SU-DHL-6 (cell line): Measurements from ENCODE around the gene FNIP2.
A peak's percentile ranks its signal among the peaks of the same experiment; 100 is the strongest.

ENCODE experiments used
- H2AFZ ChIP-seq: fragments of 200-600 bp; sonication (generic); 2 replicates; pipeline ENCODE4 v1.6.1; 2014; ENCODE audit warnings: low read depth, mild to moderate bottlenecking, moderate library complexity, mixed read lengths, antibody characterized with exemption, low read length; ENCODE audit not compliant: severe bottlenecking
- H3F3A ChIP-seq: fragments of 200-600 bp; shearing (Covaris generic); 2 replicates; pipeline ENCODE4 v1.6.0; 2016; ENCODE audit warnings: antibody characterized with exemption, mild to moderate bottlenecking; ENCODE audit not compliant: insufficient read depth
- H3K27ac ChIP-seq: fragments of 200-600 bp; sonication (generic); 2 replicates; pipeline ENCODE4 v1.5.1; 2016; ENCODE audit warnings: low read depth, mild to moderate bottlenecking, low read length, moderate library complexity, mixed read lengths
- H3K27me3 ChIP-seq: fragments of 200-600 bp; sonication (generic), shearing (Covaris generic); 2 replicates; pipeline ENCODE4 v1.6.0; 2014; ENCODE audit warnings: mild to moderate bottlenecking, low read length
- H3K36me3 ChIP-seq: fragments of 200-600 bp; sonication (generic); 2 replicates; pipeline ENCODE4 v1.6.1; 2014; ENCODE audit warnings: mild to moderate bottlenecking, low read length, mixed read lengths
- H3K4me2 ChIP-seq: fragments of 300-600, 200-600 bp; shearing (Covaris generic), sonication (generic); 2 replicates; pipeline ENCODE4 v1.6.0; 2014; ENCODE audit warnings: low read length, low read depth, mild to moderate bottlenecking; ENCODE audit not compliant: poor library complexity, severe bottlenecking
- H3K4me3 ChIP-seq: fragments of 200-600 bp; sonication (generic); 2 replicates; pipeline ENCODE4 v1.5.1; 2014; ENCODE audit warnings: antibody characterized with exemption, low read length, mild to moderate bottlenecking, mixed read lengths; ENCODE audit not compliant: insufficient read depth, poor library complexity, severe bottlenecking
- H3K79me2 ChIP-seq: fragments of 200-600 bp; sonication (generic); 2 replicates; pipeline ENCODE4 v1.6.1; 2014; ENCODE audit warnings: mild to moderate bottlenecking, low read length, moderate library complexity; ENCODE audit not compliant: insufficient read depth
- H3K9ac ChIP-seq: fragments of 200-600 bp; sonication (generic); 2 replicates; pipeline ENCODE4 v1.7.0; 2014; ENCODE audit warnings: mild to moderate bottlenecking, low read length
- H3K9me2 ChIP-seq: fragments of 200-600 bp; sonication (generic); replicated peaks from 2 replicates; pipeline ENCODE4 v1.6.1; 2014; ENCODE audit warnings: low read length; ENCODE audit not compliant: insufficient read depth
- H3K9me3 ChIP-seq: fragments of 200-600 bp; sonication (generic); 2 replicates; pipeline ENCODE4 v1.6.1; 2014; ENCODE audit warnings: low read length, mixed read lengths; ENCODE audit not compliant: insufficient read depth
- H4K20me1 ChIP-seq: fragments of 200-600 bp; sonication (generic); 2 replicates; pipeline ENCODE4 v1.6.1; 2014; ENCODE audit warnings: low read depth, mild to moderate bottlenecking, antibody characterized with exemption, low read length, moderate library complexity, mixed read lengths
- CTCF ChIP-seq: fragments of 200-600 bp; sonication (generic); IDR thresholded peaks from one replicate; pipeline ENCODE4 v1.5.1; 2017; ENCODE audit warnings: antibody characterized with exemption, mild to moderate bottlenecking, low read length, moderate library complexity; ENCODE audit not compliant: insufficient read depth, poor library complexity, severe bottlenecking
- EZH2phosphoT487 ChIP-seq: fragments of 200-600 bp; sonication (generic), shearing (Covaris generic); conservative IDR thresholded peaks from 2 replicates; pipeline ENCODE4 v1.6.1; 2018; ENCODE audit warnings: mild to moderate bottlenecking, antibody characterized with exemption, low read length, moderate library complexity, mixed read lengths

Gene FNIP2

GRCh38 chr4:158768555-158769174 lies at the start of gene FNIP2:
Gene FNIP2, plus strand, starts transcription at chr4:158769026. Its CDS starts 187 bp downstream, at chr4:158769213.
- no peaks in the 10 kb centered on the region for H3K36me3 ChIP-seq
- H3K79me2 ChIP-seq, result no peaks in the 10 kb centered on the region
- peak within 1 kb of the TSS; percentile 58 for H3K9ac ChIP-seq
- H3F3A ChIP-seq, result peaks cover 10% of the 10 kb centered on the region
- H2AFZ ChIP-seq, result peak within 1 kb of the TSS; percentile 91
- TF ChIP-seq CTCF (no peak), EZH2phosphoT487 (no peak)
- H4K20me1 ChIP-seq, result no peaks in the 10 kb centered on the region
- H3K4me2 ChIP-seq, result peak within 1 kb of the TSS; percentile 67
- H3K4me3 ChIP-seq, result peak within 1 kb of the TSS; percentile 59
- no peaks in the 10 kb centered on the region for H3K27me3 ChIP-seq
- H3K27ac ChIP-seq, result no peak within 1 kb of the TSS
- no peaks in the 10 kb centered on the region for H3K9me2 ChIP-seq
- H3K9me3 ChIP-seq, result no peaks in the 10 kb centered on the region

- no peaks in the 10 kb centered on the region for H4K20me1 ChIP-seq
- H3K9me2 ChIP-seq, result no peaks in the 10 kb centered on the region
- H3K9ac ChIP-seq, result 0 out of 2 replicates have a peak overlapping the region, but pooled peaks have one; percentile 91
- peaks cover 9% of the 10 kb centered on the region; the same call in 1 of the 2 replicates for H3K36me3 ChIP-seq
- H3K4me3 ChIP-seq, result peak overlapping the region; percentile 86
- H2AFZ ChIP-seq, result no peak overlapping the region
- no peak overlapping the region for H3K27ac ChIP-seq
- H3K79me2 ChIP-seq, result peaks cover 24% of the 10 kb centered on the region
- no peaks in the 10 kb centered on the region for H3K27me3 ChIP-seq
- H3K9me3 ChIP-seq, result no peaks in the 10 kb centered on the region
- no peaks in the 10 kb centered on the region for H3F3A ChIP-seq
- TF ChIP-seq EZH2phosphoT487 (no peak), CTCF (no peak)
- peak overlapping the region; percentile 70 for H3K4me2 ChIP-seq
Measured at GRCh38 chr4:158721680-158722079, 47.1 kb upstream of the FNIP2 start.

GRCh38 chr4:158722291-158722916 lies 46.4 kb upstream of the FNIP2 start:
- Histone ChIP-seq H3K4me3 (peak overlapping the region; percentile 86), H3K4me2 (peak overlapping the region; percentile 70), H3K9me3 (no peaks in the 10 kb centered on the region), H3K27ac (peak overlapping the region; percentile 43; the same call in 1 of the 2 replicates), H3K79me2 (peaks cover 24% of the 10 kb centered on the region), H2AFZ (peak overlapping the region; percentile 87), H3F3A (no peaks in the 10 kb centered on the region), H4K20me1 (no peaks in the 10 kb centered on the region), H3K9ac (peak overlapping the region; percentile 91), H3K36me3 (peaks cover 9% of the 10 kb centered on the region; the same call in 1 of the 2 replicates), H3K27me3 (no peaks in the 10 kb centered on the region), H3K9me2 (no peaks in the 10 kb centered on the region)
- no peak for TF ChIP-seq CTCF
- no peak for TF ChIP-seq EZH2phosphoT487
